ENCODE data around the gene SLAMF1. TPM values are rescaled to one million over a fixed set of nuclear protein-coding genes. Genes with fewer than 3 reads are reported as not detected.
"Not testable (repeated sequence)": the region's sequence is repeated elsewhere in the genome, so short reads cannot be mapped to it uniquely, and the experiment has no call there.

The SLAMF1 gene
- polyA plus RNA-seq, 4 donors = 0.22 to 1.4 (median 0.57) TPM

DNA sequence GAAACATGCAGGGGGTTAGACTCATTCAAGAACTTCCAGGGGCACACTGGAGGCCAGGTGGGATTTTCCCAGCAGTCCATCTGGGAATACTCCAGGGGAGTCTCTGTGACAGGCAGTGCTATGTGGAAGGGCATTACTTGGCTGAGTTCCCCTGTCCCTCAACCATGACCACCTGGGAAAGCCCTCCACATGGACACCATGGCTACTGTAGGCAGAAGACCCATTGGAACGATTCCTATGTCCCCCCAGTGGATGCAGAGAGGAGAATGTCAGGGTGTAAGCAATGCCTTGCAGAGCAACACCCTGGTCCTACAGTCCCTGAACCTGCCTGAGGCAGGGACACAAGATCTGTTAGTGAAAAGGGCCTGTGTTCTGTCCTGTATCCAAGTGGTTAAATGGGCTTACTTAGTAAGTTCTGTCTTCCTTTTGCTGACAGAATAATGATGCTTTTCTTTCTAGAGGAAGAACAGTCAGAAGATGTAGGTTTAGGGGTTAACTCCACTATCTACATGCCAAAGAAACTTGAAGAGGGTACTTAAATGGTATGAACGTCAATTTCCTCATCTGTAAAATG lies 13.4 kb downstream of the SLAMF1 start:
- 40 to 52% (median 44%) methylated on average over 2 of the region's 2 CpGs for WGBS, 3 donors
- DNase-seq = no peak
- H3K4me1 ChIP-seq (ENCODE audit: control insufficient read depth in 3 of 3, insufficient read depth in 2 of 3, low read depth in 1 of 3, low read length in 2 of 3) = peaks cover 2 to 18% (median 3%) of the 10 kb centered on the region in 3 donors
- no peaks in the 10 kb centered on the region for H3K36me3 ChIP-seq (ENCODE audit: control insufficient read depth in 3 of 3, insufficient read depth in 2 of 3, low read depth in 1 of 3, low read length in 3 of 3)
- H3K27me3 ChIP-seq (ENCODE audit: control insufficient read depth in 3 of 3, insufficient read depth in 3 of 3, low read length in 3 of 3) = no peaks in the 10 kb centered on the region
- FAIRE-seq = no peak
- H3K4me3 ChIP-seq (ENCODE audit: low read depth in 1 of 3, low read length in 3 of 3) = no peak overlapping the region
- H3K9me3 ChIP-seq (ENCODE audit: control insufficient read depth in 2 of 2, insufficient read depth in 1 of 2, low read depth in 1 of 2, low read length in 1 of 2) = no peaks in the 10 kb centered on the region
- H3K27ac ChIP-seq (ENCODE audit: low read depth in 1 of 3, low read length in 2 of 3) = peak overlapping the region in 1 of 3 donors; percentile 1

DNA sequence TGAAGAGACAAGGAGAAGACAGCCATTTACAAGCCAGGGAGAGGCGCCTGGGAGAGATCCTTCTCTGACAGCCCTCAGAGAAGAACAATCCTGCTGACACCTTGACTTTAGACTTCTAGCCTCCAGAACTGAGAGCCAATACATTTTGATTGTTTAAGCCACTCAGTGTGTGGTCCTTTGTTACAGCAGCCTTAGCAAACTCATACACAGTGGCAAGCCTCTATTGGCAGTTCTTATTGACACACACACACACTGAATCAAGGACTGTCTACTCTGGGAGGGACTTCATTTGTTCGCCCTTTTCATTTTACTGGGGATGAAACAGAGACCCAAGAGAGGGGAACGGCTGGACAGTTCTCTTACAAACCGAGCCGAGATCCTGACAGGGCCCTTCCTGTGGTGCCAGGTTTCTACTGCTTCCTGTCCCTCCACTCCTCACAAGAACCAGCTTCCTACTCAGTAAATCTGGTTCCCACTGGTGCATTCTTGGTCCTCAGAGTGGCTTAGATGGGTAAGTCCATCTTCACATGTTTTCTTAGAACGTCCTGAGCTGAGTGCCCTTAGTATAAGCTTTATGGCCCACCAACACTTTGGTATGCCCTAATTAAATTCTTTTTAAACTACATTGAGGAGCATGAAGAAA lies 14.7 kb downstream of the SLAMF1 start:
- no peak for FAIRE-seq
- H3K4me3 ChIP-seq (ENCODE audit: low read depth in 1 of 3, low read length in 3 of 3) = no peak overlapping the region
- WGBS, 3 donors = 87 to 93% (median 89%) methylated on average over 6 of the region's 6 CpGs
- H3K4me1 ChIP-seq (ENCODE audit: control insufficient read depth in 3 of 3, insufficient read depth in 2 of 3, low read depth in 1 of 3, low read length in 2 of 3) = peaks cover 2 to 18% (median 3%) of the 10 kb centered on the region in 3 donors
- H3K36me3 ChIP-seq (ENCODE audit: control insufficient read depth in 3 of 3, insufficient read depth in 2 of 3, low read depth in 1 of 3, low read length in 3 of 3) = no peaks in the 10 kb centered on the region
- DNase-seq = no peak
- no peaks in the 10 kb centered on the region for H3K9me3 ChIP-seq (ENCODE audit: control insufficient read depth in 2 of 2, insufficient read depth in 1 of 2, low read depth in 1 of 2, low read length in 1 of 2)
- H3K27ac ChIP-seq (ENCODE audit: low read depth in 1 of 3, low read length in 2 of 3) = peak overlapping the region in 1 of 3 donors; percentile 32
- no peaks in the 10 kb centered on the region for H3K27me3 ChIP-seq (ENCODE audit: control insufficient read depth in 3 of 3, insufficient read depth in 3 of 3, low read length in 3 of 3)

DNA sequence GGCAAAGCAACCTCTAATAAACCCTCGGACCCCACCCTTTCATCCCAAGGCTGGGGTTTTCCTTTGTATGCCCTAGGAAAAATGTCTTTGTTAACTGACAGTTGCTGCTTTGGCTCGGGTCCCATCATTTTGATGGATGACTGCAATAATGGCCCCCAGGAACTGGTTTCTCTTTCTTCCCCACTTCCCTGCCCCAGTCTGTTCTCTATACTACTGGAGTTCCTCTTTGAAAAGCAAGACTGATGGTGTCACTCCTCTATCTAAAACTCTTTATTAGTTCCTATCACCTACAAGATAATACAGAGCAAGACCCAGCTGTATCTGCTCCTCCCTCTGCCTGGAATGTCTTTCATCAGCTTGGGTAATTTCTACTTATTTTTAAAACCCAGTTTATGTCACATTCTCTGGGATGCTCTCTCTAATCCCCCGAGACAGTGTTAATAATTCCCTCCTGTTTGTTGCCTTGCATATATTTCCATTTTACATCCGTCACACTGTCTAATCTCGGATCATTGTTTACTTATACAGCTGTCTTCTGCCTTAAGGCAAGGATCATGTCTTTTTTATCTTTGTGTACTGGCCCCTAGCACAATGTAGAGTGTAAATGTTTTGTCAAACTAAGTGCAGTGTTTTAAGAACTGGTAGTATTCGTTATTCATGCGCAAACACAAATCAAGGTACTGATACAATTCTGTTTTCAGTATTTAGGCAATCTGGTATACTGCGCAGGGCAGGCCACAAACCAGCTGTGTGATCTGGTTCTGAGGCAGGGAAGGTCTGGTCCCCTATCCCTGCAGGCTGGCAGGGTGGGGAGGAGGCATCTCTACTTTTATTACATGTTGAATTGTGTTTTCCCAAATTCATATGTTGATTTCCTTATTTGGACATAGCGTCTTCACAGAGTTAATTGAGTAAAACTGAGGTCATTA lies 16.1 kb downstream of the SLAMF1 start:
- WGBS, 3 donors = 53 to 62% (median 54%) methylated on average over 9 of the region's 9 CpGs
- FAIRE-seq (no peak), DNase-seq (no peak)
- H3K36me3 ChIP-seq (ENCODE audit: control insufficient read depth in 3 of 3, insufficient read depth in 2 of 3, low read depth in 1 of 3, low read length in 3 of 3) = no peaks in the 10 kb centered on the region
- no peak overlapping the region for H3K27ac ChIP-seq (ENCODE audit: low read depth in 1 of 3, low read length in 2 of 3)
- H3K9me3 ChIP-seq (ENCODE audit: control insufficient read depth in 2 of 2, insufficient read depth in 1 of 2, low read depth in 1 of 2, low read length in 1 of 2) = no peaks in the 10 kb centered on the region
- H3K4me1 ChIP-seq (ENCODE audit: control insufficient read depth in 3 of 3, insufficient read depth in 2 of 3, low read depth in 1 of 3, low read length in 2 of 3) = peaks cover 2 to 18% (median 3%) of the 10 kb centered on the region in 3 donors
- H3K27me3 ChIP-seq (ENCODE audit: control insufficient read depth in 3 of 3, insufficient read depth in 3 of 3, low read length in 3 of 3) = no peaks in the 10 kb centered on the region
- H3K4me3 ChIP-seq (ENCODE audit: low read depth in 1 of 3, low read length in 3 of 3) = no peak overlapping the region

DNA sequence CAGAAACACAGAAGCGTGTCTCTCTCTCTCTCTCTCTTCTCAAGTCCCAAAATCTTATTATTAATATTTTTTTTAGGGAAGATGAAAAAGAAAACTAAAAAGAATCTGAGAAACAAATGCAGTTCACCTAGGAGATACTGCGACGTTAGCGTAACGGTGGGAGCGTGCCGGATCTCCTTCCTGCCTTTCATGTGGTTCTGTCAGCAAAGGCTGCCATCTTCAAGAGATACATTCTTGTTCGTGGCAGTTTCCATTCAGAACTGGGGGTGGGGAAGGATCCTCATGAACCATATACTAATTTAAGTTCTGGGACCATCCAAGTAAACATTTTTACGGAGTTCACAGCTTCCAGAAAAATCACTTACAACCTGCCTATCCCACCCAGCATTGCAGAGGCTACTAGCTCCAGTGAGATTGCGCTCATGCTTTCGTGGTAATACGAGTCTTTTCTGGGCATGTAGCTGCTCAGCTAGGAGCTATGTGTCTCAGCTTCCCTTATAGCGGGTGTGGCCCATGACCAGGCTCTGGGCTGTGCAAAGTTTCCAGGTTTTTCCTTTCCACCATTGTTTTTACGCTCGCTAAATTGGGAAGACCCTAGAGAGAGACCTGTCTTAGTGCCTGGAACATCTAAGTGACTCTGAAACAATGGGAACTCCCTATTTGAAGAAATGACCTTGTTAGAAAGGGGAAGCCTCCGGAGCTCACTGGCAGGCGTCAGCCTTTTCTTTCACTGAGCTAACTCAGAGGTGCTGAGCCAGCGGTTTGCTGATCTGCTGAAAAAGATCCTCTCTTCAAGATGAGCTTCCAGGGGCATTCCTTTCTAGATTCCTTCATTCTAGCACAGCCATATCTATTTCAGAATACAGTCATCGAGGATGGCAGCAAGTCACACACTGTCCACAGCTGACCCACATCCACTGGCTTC lies 17.3 kb downstream of the SLAMF1 start:
- no peaks in the 10 kb centered on the region for H3K27me3 ChIP-seq (ENCODE audit: control insufficient read depth in 3 of 3, insufficient read depth in 3 of 3, low read length in 3 of 3)
- H3K36me3 ChIP-seq (ENCODE audit: control insufficient read depth in 3 of 3, insufficient read depth in 2 of 3, low read depth in 1 of 3, low read length in 3 of 3) = no peaks in the 10 kb centered on the region
- no peak overlapping the region for H3K4me3 ChIP-seq (ENCODE audit: low read depth in 1 of 3, low read length in 3 of 3)
- 61 to 69% (median 66%) methylated on average over 19 of the region's 19 CpGs for WGBS, 3 donors
- peak overlapping the region in 2 of 3 donors; percentile 66 to 92 for H3K27ac ChIP-seq (ENCODE audit: low read depth in 1 of 3, low read length in 2 of 3)
- H3K9me3 ChIP-seq (ENCODE audit: control insufficient read depth in 2 of 2, insufficient read depth in 1 of 2, low read depth in 1 of 2, low read length in 1 of 2) = no peaks in the 10 kb centered on the region
- DNase-seq = peak in 1 of 2 donors; percentile 41
- peaks cover 2 to 18% (median 3%) of the 10 kb centered on the region in 3 donors for H3K4me1 ChIP-seq (ENCODE audit: control insufficient read depth in 3 of 3, insufficient read depth in 2 of 3, low read depth in 1 of 3, low read length in 2 of 3)
- FAIRE-seq = no peak

DNA sequence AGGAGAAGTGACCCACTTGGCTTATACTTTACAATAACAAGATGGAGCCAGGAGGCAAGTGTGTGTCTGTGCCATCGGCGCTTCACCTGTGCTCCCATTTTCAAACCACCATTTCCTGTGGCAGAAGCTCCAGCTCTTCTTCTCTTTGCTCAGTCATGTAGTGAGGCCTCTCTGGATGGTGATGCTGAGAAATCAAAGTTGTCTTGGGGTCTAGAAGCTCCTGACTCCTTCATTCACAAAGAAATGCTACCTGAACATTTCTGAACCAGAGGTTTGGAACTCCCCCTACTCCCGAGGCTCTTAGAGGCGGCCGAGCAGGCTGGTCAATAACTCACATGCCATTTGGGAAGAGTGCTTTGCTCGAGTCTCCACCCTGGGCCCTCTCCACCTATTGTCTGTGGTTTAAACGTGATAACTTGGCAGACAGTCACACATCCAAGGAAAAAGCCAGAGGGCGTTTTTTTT lies 18.0 kb downstream of the SLAMF1 start:
- Histone ChIP-seq H3K4me3 (ENCODE audit: low read depth in 1 of 3, low read length in 3 of 3) (no peak overlapping the region), H3K4me1 (ENCODE audit: control insufficient read depth in 3 of 3, insufficient read depth in 2 of 3, low read depth in 1 of 3, low read length in 2 of 3) (peaks cover 3 to 18% (median 3%) of the 10 kb centered on the region in 3 donors)
- no peak for FAIRE-seq

DNA sequence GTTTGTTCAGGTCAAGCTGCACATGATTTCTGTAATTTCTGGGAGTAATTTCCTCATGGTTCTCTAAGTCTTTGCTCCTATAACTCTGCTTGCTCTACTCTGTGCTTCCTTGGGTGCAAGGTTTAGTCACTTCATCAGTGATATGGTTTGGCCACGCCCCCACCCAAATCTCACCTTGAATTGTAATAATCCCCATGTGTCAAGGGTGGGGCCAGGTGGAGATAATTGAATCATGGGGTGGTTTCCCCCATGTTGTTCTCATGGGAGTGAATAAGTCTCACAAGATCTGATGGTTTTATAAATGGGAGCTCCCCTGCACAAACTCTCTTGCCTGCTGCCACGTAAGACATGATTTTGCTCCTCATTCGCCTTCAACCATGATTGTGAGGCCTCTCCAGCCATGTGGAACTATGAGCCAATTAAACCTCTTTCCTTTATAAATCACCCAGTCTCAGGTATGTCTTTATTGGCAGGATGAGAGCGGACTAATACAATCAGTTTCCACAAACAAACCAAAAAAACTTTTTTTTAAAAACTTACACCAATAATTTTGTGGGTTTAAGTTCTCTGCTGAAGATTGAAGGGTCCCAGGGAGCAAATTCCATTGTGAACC lies 19.1 kb downstream of the SLAMF1 start:
- not testable (repeated sequence) for H3K36me3 ChIP-seq (ENCODE audit: control insufficient read depth in 3 of 3, insufficient read depth in 2 of 3, low read depth in 1 of 3, low read length in 3 of 3); H3K27me3 ChIP-seq (ENCODE audit: control insufficient read depth in 3 of 3, insufficient read depth in 3 of 3, low read length in 3 of 3); FAIRE-seq; H3K9me3 ChIP-seq (ENCODE audit: control insufficient read depth in 2 of 2, insufficient read depth in 1 of 2, low read depth in 1 of 2, low read length in 1 of 2); H3K4me3 ChIP-seq (ENCODE audit: low read depth in 1 of 3, low read length in 3 of 3)
- peak in 1 of 2 donors; percentile 39 for DNase-seq
- peaks cover 3 to 18% (median 5%) of the 10 kb centered on the region in 3 donors for H3K4me1 ChIP-seq (ENCODE audit: control insufficient read depth in 3 of 3, insufficient read depth in 2 of 3, low read depth in 1 of 3, low read length in 2 of 3)
- peak overlapping the region in 1 of 3 donors; percentile 17 for H3K27ac ChIP-seq (ENCODE audit: low read depth in 1 of 3, low read length in 2 of 3)
- WGBS, 3 donors = 79 to 84% (median 83%) methylated on average over 4 of the region's 4 CpGs

More for the DNA sequence above, 18.0 kb downstream of the SLAMF1 start:
- DNase-seq = no peak
- peak overlapping the region in 2 of 3 donors; percentile 66 to 92 for H3K27ac ChIP-seq (ENCODE audit: low read depth in 1 of 3, low read length in 2 of 3)
- 66 to 82% (median 69%) methylated on average over 8 of the region's 8 CpGs for WGBS, 3 donors
- H3K36me3 ChIP-seq (ENCODE audit: control insufficient read depth in 3 of 3, insufficient read depth in 2 of 3, low read depth in 1 of 3, low read length in 3 of 3) = no peaks in the 10 kb centered on the region
- H3K27me3 ChIP-seq (ENCODE audit: control insufficient read depth in 3 of 3, insufficient read depth in 3 of 3, low read length in 3 of 3) = no peaks in the 10 kb centered on the region
- H3K9me3 ChIP-seq (ENCODE audit: control insufficient read depth in 2 of 2, insufficient read depth in 1 of 2, low read depth in 1 of 2, low read length in 1 of 2) = no peaks in the 10 kb centered on the region

DNA sequence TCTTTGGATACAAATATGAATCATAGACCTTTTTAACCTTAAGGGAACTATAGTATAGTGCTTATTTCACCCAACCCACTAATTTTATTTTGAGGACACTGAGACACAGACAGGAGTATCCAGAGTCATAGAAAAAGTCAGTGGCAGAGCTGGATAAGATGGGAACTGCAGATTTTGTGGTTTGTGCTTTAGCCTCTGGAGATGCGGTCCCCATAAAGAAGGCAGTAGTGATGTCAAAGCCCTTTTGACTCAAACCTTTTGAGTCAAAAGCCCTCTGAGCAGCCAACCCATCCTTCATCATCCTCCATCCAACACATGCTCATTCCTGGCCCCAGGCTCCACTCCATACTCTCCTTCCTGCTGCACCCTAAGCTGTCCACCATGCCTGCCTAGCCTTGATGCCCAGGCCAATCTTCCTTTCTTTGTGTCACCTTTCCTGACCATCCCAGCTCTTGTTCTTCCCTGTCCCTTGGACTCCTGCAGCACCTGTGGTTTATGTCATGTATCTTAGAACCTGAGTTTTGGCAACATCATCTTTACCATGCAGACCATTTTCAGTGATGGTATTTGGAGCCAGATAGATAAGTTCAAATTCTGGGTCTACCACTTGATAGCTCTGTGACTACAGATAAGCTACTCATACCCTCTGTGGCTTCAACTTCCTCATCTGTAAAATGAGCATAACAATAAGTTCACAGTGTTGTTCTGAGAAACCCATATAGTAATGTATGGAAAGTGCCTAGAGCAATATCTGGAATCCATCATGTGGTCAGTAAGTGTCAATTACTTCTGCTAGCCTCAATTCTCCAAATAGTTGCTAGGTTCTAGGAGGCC lies 20.1 kb downstream of the SLAMF1 start:
- H3K27ac ChIP-seq (ENCODE audit: low read depth in 1 of 3, low read length in 2 of 3) = no peak overlapping the region
- WGBS, 3 donors = 91 to 100% (median 95%) methylated on average over 1 of the region's 1 CpG
- peaks cover 3 to 18% (median 5%) of the 10 kb centered on the region in 3 donors for H3K4me1 ChIP-seq (ENCODE audit: control insufficient read depth in 3 of 3, insufficient read depth in 2 of 3, low read depth in 1 of 3, low read length in 2 of 3)
- DNase-seq (no peak), FAIRE-seq (no peak)
- H3K36me3 ChIP-seq (ENCODE audit: control insufficient read depth in 3 of 3, insufficient read depth in 2 of 3, low read depth in 1 of 3, low read length in 3 of 3) = no peaks in the 10 kb centered on the region
- H3K9me3 ChIP-seq (ENCODE audit: control insufficient read depth in 2 of 2, insufficient read depth in 1 of 2, low read depth in 1 of 2, low read length in 1 of 2) = no peaks in the 10 kb centered on the region
- no peak overlapping the region for H3K4me3 ChIP-seq (ENCODE audit: low read depth in 1 of 3, low read length in 3 of 3)
- H3K27me3 ChIP-seq (ENCODE audit: control insufficient read depth in 3 of 3, insufficient read depth in 3 of 3, low read length in 3 of 3) = no peaks in the 10 kb centered on the region

Data from small intestine (tissue), 7 donors.